HUES64 (cell line): ENCODE results near the gene SF3B1.
"Not testable (repeated sequence)": the region's sequence is repeated elsewhere in the genome, so short reads cannot be mapped to it uniquely, and the experiment has no call there.

Source experiments
- H3K27ac ChIP-seq: 2 replicates; pipeline ENCODE4 v1.7.0; 2013; ENCODE audit warnings: low read depth, low read length, inconsistent platforms
- H3K27me3 ChIP-seq: 2 replicates; pipeline ENCODE4 v1.6.1; 2013; ENCODE audit warnings: mild to moderate bottlenecking, low read length; ENCODE audit not compliant: insufficient read depth
- H3K36me3 ChIP-seq: 2 replicates; pipeline ENCODE4 v1.6.1; 2013; ENCODE audit warnings: mild to moderate bottlenecking, low read length; ENCODE audit not compliant: insufficient read depth
- H3K4me1 ChIP-seq: 2 replicates; pipeline ENCODE4 v1.6.1; 2013; ENCODE audit warnings: mild to moderate bottlenecking, low read length, moderate library complexity; ENCODE audit not compliant: insufficient read depth
- H3K4me3 ChIP-seq: 2 replicates; pipeline ENCODE4 v1.5.1; 2013; ENCODE audit warnings: mild to moderate bottlenecking, low read length, moderate library complexity
- H3K9ac ChIP-seq: 2 replicates; pipeline ENCODE4 v1.6.1; 2013; ENCODE audit warnings: mild to moderate bottlenecking, low read depth, low read length
- H3K9me3 ChIP-seq: 2 replicates; pipeline ENCODE4 v1.6.1; 2013; ENCODE audit warnings: low read depth, low read length; ENCODE audit not compliant: insufficient read depth
- WGBS: fragments of 150-250, 120-280 bp; methylation state at CpG from one replicate; pipeline ENCODE4 v1.1.7; 2013; ENCODE audit warnings: missing lambda C conversion rate; 5-methylcytosine and 5-hydroxymethylcytosine counted together

The SF3B1 gene

DNA sequence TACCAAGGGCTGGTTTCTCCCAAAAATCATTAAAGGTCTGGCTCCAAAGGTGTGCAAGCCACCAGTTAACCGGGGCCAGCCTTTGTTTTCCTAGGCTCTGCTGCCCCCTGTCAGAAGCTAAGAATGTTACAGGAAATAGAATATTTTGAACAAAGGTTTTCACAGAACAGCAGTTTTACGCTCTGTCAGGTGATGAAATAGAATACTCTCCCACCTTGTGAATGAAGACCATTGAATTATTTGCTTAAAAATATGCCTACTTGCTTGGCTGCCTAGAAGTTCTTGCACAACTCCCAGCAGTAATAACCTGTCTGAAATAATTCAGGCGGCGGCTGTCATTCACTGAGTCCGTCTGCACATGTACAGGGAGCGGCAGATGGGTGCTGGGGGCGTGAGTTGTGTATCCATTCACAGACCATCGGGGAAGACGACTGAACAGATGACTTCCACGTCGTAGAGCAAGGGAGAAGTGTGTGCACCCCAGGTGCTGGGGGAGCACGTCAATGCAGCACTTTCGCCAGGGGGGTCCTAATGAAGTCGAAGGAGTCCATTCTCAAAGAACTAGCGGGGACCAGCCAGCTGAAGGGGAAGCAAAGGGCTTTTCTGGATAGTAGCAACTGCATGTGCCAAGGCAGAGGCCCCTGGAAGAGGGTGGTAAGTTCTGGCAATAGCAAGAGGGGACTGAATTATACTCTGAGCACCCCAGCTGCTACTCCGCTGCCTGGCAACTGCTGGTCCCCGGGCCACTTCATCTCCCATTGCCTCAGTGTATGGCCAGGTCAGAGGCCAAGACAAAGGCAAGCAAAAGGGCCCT, 56.1 kb downstream of the SF3B1 start:
- 72% methylated on average over 17 of the region's 17 CpGs for WGBS
- no peaks in the 10 kb centered on the region for H3K36me3 ChIP-seq
- H3K4me3 ChIP-seq: no peak overlapping the region
- H3K9me3 ChIP-seq: no peaks in the 10 kb centered on the region
- no peak overlapping the region for H3K9ac ChIP-seq
- H3K27ac ChIP-seq: no peak overlapping the region
- H3K27me3 ChIP-seq: no peaks in the 10 kb centered on the region
- H3K4me1 ChIP-seq: no peaks in the 10 kb centered on the region

DNA sequence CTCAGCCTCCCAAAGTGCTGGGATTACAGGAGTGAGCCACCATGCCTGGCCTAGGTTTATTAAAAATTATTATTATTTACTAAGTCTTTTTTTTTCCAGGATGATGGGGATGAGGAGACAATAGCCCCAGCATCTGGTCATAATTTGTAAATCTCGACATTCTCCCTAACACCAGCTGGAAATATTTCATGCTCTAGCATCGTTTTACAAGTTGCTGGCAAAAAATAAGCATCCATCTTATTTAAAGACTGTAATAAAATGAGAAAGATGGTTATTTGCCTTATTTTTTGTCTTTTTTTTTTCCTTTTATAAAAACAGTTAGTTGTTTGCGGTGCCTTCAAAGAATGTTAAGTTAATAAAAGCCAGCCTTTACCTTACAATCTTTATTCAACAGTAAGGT, 56.7 kb downstream of the SF3B1 start:
- H3K9me3 ChIP-seq: no peaks in the 10 kb centered on the region
- H3K27ac ChIP-seq: no peak overlapping the region
- no peaks in the 10 kb centered on the region for H3K4me1 ChIP-seq
- H3K27me3 ChIP-seq: no peaks in the 10 kb centered on the region
- H3K9ac ChIP-seq: no peak overlapping the region
- no peak overlapping the region for H3K4me3 ChIP-seq
- H3K36me3 ChIP-seq: no peaks in the 10 kb centered on the region
- 67% methylated on average over 1 of the region's 3 CpGs for WGBS

DNA sequence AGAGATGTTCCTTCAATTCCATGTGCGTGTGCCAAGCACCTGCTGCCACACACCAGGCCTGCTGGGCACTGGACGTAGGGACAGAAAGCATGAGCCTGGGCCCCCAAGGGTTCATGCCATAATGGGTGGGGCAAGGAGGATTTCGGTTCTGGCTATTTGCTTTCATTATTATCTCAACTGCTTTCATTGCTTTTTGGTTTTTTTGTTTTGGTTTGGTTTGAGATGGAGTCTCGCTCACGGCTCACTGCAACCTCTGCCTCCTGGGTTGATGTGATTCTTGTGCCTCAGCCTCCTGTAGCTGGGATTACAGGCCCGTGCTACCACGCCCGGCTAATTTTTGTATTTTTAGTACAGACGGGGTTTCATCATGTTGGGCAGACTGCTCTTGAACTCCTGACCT, 57.2 kb downstream of the SF3B1 start:
- Histone ChIP-seq H3K4me1 (no peaks in the 10 kb centered on the region), H3K27ac (no peak overlapping the region), H3K36me3 (no peaks in the 10 kb centered on the region), H3K4me3 (no peak overlapping the region), H3K9me3 (no peaks in the 10 kb centered on the region), H3K27me3 (no peaks in the 10 kb centered on the region), H3K9ac (no peak overlapping the region)
- 93% methylated on average over 8 of the region's 9 CpGs for WGBS

DNA sequence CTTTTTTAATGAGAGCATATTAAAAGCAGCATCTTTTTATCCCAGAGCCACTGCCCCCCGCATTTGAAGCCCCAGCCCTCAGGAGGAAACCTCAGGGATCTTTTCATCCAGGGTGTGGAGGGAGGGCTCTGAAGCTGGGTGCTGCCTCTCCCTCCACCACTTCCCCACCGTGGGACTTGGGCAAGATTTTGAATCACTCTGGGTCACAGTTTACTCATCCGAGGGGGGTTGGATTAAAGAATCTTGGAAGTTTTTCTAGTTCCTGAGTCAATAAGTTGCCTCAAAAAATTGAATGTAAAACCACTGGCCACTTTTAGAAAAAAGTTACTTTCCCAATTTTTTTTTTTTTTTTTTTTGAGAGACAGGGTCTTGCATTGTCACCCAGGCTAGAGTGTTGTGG, 62.2 kb downstream of the SF3B1 start:
- WGBS: 95% methylated on average over 2 of the region's 3 CpGs
- Histone ChIP-seq H3K27ac (no peak overlapping the region), H3K4me1 (no peaks in the 10 kb centered on the region), H3K4me3 (no peak overlapping the region), H3K27me3 (no peaks in the 10 kb centered on the region), H3K36me3 (no peaks in the 10 kb centered on the region), H3K9ac (no peak overlapping the region), H3K9me3 (no peaks in the 10 kb centered on the region)

DNA sequence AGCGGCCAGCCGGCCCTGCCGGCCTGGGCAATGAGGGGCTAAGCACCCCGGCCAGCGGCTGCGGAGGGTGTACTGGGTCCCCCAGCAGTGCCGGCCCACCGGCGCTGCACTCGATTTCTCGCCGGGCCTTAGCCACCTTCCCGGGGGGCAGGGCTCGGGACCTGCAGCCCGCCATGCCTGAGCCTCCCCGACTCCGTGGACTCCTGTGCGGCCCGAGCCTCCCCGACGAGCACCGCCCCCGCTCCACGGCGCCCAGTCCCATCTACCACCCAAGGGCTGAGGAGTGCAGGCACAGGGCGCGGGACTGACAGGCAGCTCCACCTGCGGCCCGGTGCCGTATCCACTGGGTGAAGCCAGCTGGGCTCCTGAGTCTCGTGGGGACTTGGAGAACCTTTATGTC, 64.2 kb downstream of the SF3B1 start:
- H3K4me3 ChIP-seq, H3K27me3 ChIP-seq, H3K9ac ChIP-seq, H3K4me1 ChIP-seq, H3K9me3 ChIP-seq, H3K36me3 ChIP-seq, H3K27ac ChIP-seq: not testable (repeated sequence)
- WGBS: 97% methylated on average over 31 of the region's 31 CpGs

DNA sequence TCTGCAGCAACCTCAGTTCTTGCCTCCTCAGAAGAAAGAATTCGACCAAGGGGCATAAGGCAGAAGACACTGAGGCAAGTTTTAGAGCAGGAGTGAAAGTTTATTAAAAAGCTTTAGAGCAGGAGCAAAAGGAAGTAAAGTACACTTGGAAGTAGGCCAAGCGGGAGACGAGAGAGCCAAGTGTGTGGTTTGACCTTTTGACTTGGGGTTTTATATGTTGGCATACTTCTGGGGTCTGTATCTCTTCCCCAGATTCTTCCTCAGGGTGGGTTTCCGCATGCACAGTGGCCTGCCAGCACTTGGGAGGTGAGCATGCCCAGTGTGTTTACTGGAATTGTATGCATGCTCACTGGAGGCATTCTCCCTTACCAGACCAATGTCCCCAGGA, 64.9 kb downstream of the SF3B1 start:
- Histone ChIP-seq H3K27me3 (no peaks in the 10 kb centered on the region), H3K27ac (no peak overlapping the region), H3K36me3 (no peaks in the 10 kb centered on the region), H3K9ac (no peak overlapping the region), H3K4me1 (no peaks in the 10 kb centered on the region), H3K4me3 (no peak overlapping the region), H3K9me3 (no peaks in the 10 kb centered on the region)
- WGBS: 91% methylated on average over 4 of the region's 4 CpGs

DNA sequence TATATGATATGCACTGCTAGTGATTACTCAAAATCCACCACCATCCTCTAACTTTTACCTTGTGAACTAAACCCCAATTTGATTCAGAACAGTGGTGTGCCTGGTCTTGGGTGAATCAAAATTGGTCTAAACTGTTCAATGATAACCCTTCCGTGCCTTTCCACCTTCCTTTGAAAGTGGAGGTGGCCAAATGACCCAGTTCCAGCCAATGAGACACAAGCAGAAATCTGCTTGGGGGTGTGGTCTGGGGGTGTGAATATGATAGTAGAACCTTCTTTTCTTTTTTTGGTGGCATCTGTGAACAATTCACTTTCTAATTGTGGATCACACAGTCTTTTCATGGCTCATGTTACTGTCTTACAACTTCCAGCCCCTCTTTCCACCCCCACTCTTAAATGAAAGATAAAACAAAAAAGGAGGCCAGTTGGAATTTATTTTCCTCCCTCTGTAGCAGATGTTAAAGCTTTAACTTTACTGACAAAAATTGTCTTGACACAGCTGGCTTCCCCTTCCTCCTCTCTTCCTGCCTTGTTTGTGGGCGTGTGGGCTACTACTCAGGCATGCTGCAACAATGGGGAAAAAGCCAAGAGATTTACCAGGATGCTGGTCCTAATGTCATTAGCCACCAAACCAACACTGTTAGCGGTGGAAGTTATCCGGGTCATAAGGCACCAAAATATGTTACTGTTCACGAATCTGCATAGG, 65.4 kb downstream of the SF3B1 start:
- no peaks in the 10 kb centered on the region for H3K36me3 ChIP-seq
- no peak overlapping the region for H3K9ac ChIP-seq
- H3K4me3 ChIP-seq: no peak overlapping the region
- no peaks in the 10 kb centered on the region for H3K27me3 ChIP-seq
- H3K9me3 ChIP-seq: no peaks in the 10 kb centered on the region
- no peaks in the 10 kb centered on the region for H3K4me1 ChIP-seq
- 96% methylated on average over 5 of the region's 5 CpGs for WGBS
- H3K27ac ChIP-seq: no peak overlapping the region

DNA sequence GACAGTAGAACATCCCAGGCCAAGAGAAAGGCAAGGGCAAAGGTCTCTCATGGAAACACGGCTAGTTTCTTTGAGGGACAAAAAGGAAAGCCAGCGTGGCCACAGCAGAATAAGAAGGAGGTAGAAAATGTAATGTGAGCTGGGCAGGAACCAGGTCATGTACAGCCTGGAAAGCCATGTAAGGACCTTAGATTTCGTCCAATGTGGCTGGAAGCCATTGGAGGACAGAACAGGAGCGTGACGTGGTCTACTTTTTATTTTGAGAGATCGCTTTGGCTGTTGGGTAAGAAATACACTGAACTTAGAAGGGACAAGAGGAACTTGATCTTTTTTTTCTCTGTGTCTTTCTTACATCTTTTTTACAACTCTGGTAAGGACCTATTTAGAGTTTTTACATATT, 66.4 kb downstream of the SF3B1 start:
- H3K9ac ChIP-seq: no peak overlapping the region
- no peaks in the 10 kb centered on the region for H3K9me3 ChIP-seq
- H3K4me3 ChIP-seq: no peak overlapping the region
- no peak overlapping the region for H3K27ac ChIP-seq
- 88% methylated on average over 6 of the region's 6 CpGs for WGBS
- H3K4me1 ChIP-seq: no peaks in the 10 kb centered on the region
- H3K27me3 ChIP-seq: no peaks in the 10 kb centered on the region
- H3K36me3 ChIP-seq: no peaks in the 10 kb centered on the region

DNA sequence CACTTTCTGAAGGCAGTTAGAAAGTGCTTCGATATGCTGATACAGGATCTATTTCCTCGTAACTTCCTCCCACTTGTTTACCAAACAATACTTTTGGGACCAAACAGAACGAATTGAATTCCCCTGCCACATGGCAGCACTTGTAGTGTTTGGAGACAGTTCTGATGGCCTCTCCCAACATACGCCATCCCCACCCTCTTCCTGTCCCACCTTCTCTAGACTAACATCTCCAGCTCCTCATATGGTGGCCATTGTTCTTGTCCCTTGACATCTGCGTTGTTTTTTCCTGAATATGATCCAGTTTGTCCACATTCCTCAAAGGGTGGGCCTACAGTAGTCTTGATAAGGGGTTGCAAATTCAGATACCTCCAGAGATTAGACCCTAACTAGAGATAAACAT, 70.8 kb downstream of the SF3B1 start:
- Histone ChIP-seq H3K27ac (no peak overlapping the region), H3K9me3 (no peaks in the 10 kb centered on the region), H3K36me3 (no peaks in the 10 kb centered on the region), H3K4me3 (no peak overlapping the region), H3K9ac (no peak overlapping the region), H3K27me3 (no peaks in the 10 kb centered on the region), H3K4me1 (no peaks in the 10 kb centered on the region)
- 54% methylated on average over 5 of the region's 5 CpGs for WGBS

DNA sequence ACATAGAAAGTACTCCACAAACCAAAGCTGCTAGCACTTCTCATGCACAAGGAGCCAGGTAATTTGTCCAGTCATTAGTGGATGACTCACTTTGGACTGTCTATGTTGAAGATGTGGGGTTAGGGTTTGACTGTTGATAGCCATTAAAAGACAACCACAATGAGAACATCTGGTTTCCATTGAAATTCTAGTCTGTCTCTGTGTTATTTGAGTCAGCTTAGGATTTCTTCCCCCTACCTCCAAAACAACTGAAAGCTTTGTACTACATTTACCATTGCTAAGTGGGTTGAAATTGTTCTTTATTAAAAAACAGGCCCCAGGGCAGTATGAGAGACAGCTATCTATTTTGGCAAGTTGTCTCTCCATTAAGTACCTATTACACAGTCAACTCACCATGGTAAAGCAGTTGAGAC, 74.1 kb downstream of the SF3B1 start:
- H3K36me3 ChIP-seq: no peaks in the 10 kb centered on the region
- no peak overlapping the region for H3K4me3 ChIP-seq
- H3K27me3 ChIP-seq: no peaks in the 10 kb centered on the region
- H3K9ac ChIP-seq: no peak overlapping the region
- no peak overlapping the region for H3K27ac ChIP-seq
- H3K9me3 ChIP-seq: no peaks in the 10 kb centered on the region
- no peaks in the 10 kb centered on the region for H3K4me1 ChIP-seq

DNA sequence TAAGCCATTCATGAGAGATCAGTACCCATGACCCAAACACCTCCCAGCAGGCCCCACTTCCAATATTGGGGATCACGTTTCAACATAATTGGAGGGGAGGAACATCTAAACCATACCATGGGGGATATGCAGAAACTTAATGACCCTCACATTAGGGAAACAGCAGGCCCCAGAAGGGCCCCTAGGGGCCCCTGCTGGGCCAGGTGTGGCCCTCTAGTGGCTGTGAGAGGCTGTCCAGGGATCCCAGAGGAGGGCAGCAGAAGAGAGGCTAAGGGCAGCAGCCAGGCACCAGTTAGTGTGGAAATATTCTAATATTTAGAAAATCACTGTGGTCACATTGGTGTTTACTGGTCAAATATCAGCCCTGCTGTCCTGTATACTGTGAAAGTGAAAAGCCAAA, 75.0 kb downstream of the SF3B1 start:
- Histone ChIP-seq H3K36me3 (no peaks in the 10 kb centered on the region), H3K4me3 (no peak overlapping the region)
- WGBS: no CpG with 5 or more reads among the region's 1 CpG

More for the DNA sequence above, 75.0 kb downstream of the SF3B1 start:
- Histone ChIP-seq H3K9ac (no peak overlapping the region), H3K9me3 (no peaks in the 10 kb centered on the region), H3K27ac (no peak overlapping the region), H3K27me3 (no peaks in the 10 kb centered on the region), H3K4me1 (no peaks in the 10 kb centered on the region)
